Transverse colon (tissue), 4 donors: ENCODE data around the gene FMNL2. TPM values are rescaled to one million over a fixed set of nuclear protein-coding genes. Genes with fewer than 3 reads are reported as not detected.

Experiments
- DNase-seq: peaks from one replicate; pipeline ENCODE4 v3.0.0-alpha.2; 2019
- H3K27ac ChIP-seq, 4 donors: fragments of 200-600 bp; sonication (generic); 2 replicates each; pipeline ENCODE4 v1.5.1; 2016 to 2018; ENCODE audit warnings: inconsistent platforms in 4 of 4
- H3K27me3 ChIP-seq: fragments of 200-600 bp; sonication (generic); 2 replicates; pipeline ENCODE4 v1.5.1; 2017; ENCODE audit warnings: inconsistent platforms
- H3K36me3 ChIP-seq, 4 donors: fragments of 200-600 bp; sonication (generic); 2 replicates each; pipeline ENCODE4 v1.5.1; 2017 to 2019; ENCODE audit warnings: inconsistent platforms in 4 of 4
- H3K4me1 ChIP-seq, 4 donors: fragments of 200-600 bp; sonication (generic); 2 replicates each; pipeline ENCODE4 v1.5.1; 2017 to 2020; ENCODE audit warnings: inconsistent platforms in 4 of 4
- H3K4me3 ChIP-seq, 4 donors: fragments of 200-600 bp; sonication (generic); 1 replicate in 1 of 4; 2 replicates in 3 of 4; pipeline versions ENCODE4 v1.5.1 to v1.6.1; 2017 to 2019; ENCODE audit warnings: inconsistent platforms in 4 of 4
- H3K9me3 ChIP-seq, 2 donors: fragments of 200-600 bp; sonication (generic); 2 replicates each; pipeline ENCODE4 v1.5.1; 2017 to 2019; ENCODE audit warnings: inconsistent platforms in 2 of 2
- CTCF ChIP-seq, 5 experiments: fragments of 200-600 bp in 3 of 5; fragments of 450-650 bp in 2 of 5; sonication (generic) in 3 of 5; IDR thresholded peaks; 1 replicate in 2 of 5; 2 replicates in 3 of 5; pipeline ENCODE4 v1.5.1; 2016 to 2017; ENCODE audit warnings: antibody characterized with exemption in 5 of 5, inconsistent platforms in 3 of 5, mild to moderate bottlenecking in 2 of 5, moderate library complexity in 1 of 5
- EP300 ChIP-seq: sonication (generic); formaldehyde crosslinking; IDR thresholded peaks from one replicate; pipeline ENCODE4 v1.6.1; 2017; ENCODE audit warnings: antibody characterized with exemption, low read depth
- POLR2A ChIP-seq: fragments of 450-650 bp; IDR thresholded peaks from one replicate; pipeline ENCODE4 v1.6.1; 2016; ENCODE audit warnings: antibody characterized with exemption, mild to moderate bottlenecking, moderate library complexity
- POLR2AphosphoS5 ChIP-seq, 3 donors: sonication (generic); formaldehyde crosslinking; IDR thresholded peaks; one replicate each; pipeline ENCODE4 v1.6.1; 2016; ENCODE audit warnings: antibody characterized with exemption in 3 of 3
- WGBS, 2 donors: methylation state at CpG; one replicate each; pipeline ENCODE4 v1.1.5; 2018; ENCODE audit warnings: low coverage in 1 of 2; 5-methylcytosine and 5-hydroxymethylcytosine counted together
- in situ Hi-C, 4 donors: fragments of 200-750 bp; cut with MboI; loops; one replicate each; pipeline versions ENCODE4 v1.15.0 to v1.15.1; 2017; ENCODE audit warnings: low sequenced_read_pairs in 3 of 4, low pct_ligation_motif_present in 1 of 4, low pct_unique_long_range_greater_than_20kb in 1 of 4
- intact Hi-C: fragments of 100-400 bp; cut with DNase I; formaldehyde crosslinking; loops from one replicate; pipeline ENCODE4 v1.15.1; 2023; ENCODE audit warnings: low total_unique reads
- total RNA-seq, 4 donors: library from RNA; depleted of rRNA; stranded (reverse); fragments of >200 nt; gene quantifications; one replicate each; pipeline ENCODE4 v1.1.0, GENCODE V29; 2016

The FMNL2 gene
- total RNA-seq, 4 donors from 2014 or later = 9.2 to 31.4 (median 23.9) TPM

- Histone ChIP-seq H3K27me3 (no peaks in the 10 kb centered on the region), H3K4me3 (no peak overlapping the region), H3K27ac (no peak overlapping the region), H3K9me3 (no peaks in the 10 kb centered on the region), H3K4me1 (no peaks in the 10 kb centered on the region), H3K36me3 (no peaks in the 10 kb centered on the region)
- 84 to 85% methylated on average over 3 of the region's 3 CpGs for WGBS, 2 donors
- TF ChIP-seq EP300 (no peak), POLR2AphosphoS5 (IDR thresholded peaks at IDR 0.05) (no peak), CTCF (IDR thresholded peaks at IDR 0.05) (no peak), POLR2A (no peak)
- in situ Hi-C loops = no loop called here
- no peak for DNase-seq
- intact Hi-C loops = no loop called here
Observed at GRCh38 chr2:152301131-152301530, 33.8 kb upstream of the FMNL2 start.

GRCh38 chr2:152303951-152304350 lies 31.0 kb upstream of the FMNL2 start:
- in situ Hi-C loops = no loop called here
- no peaks in the 10 kb centered on the region for H3K4me1 ChIP-seq
- intact Hi-C loops = no loop called here
- no peaks in the 10 kb centered on the region for H3K27me3 ChIP-seq
- TF ChIP-seq EP300 = no peak
- TF ChIP-seq POLR2A = no peak
- DNase-seq = no peak
- H3K36me3 ChIP-seq = no peaks in the 10 kb centered on the region
- 84% methylated on average over 2 of the region's 2 CpGs; no CpG with 5 or more reads in 1 of the 2 donors for WGBS, 2 donors
- H3K4me3 ChIP-seq = no peak overlapping the region
- no peak overlapping the region for H3K27ac ChIP-seq
- no peaks in the 10 kb centered on the region for H3K9me3 ChIP-seq

GRCh38 chr2:152304836-152305235 lies 30.1 kb upstream of the FMNL2 start:
- H3K4me3 ChIP-seq = no peak overlapping the region
- in situ Hi-C loops (no loop called here), intact Hi-C loops (no loop called here)
- no peak overlapping the region for H3K27ac ChIP-seq
- no peaks in the 10 kb centered on the region for H3K36me3 ChIP-seq
- DNase-seq = no peak
- no peak for TF ChIP-seq POLR2A
- no peak for TF ChIP-seq EP300
- no peaks in the 10 kb centered on the region for H3K9me3 ChIP-seq
- 67 to 69% methylated on average over 1 of the region's 1 CpG for WGBS, 2 donors
- no peaks in the 10 kb centered on the region for H3K27me3 ChIP-seq
- H3K4me1 ChIP-seq = no peaks in the 10 kb centered on the region

- in situ Hi-C loops = no loop called here
- no peaks in the 10 kb centered on the region for H3K9me3 ChIP-seq
- no peaks in the 10 kb centered on the region for H3K36me3 ChIP-seq
- intact Hi-C loops = no loop called here
- H3K27ac ChIP-seq = no peak overlapping the region
- no peak for TF ChIP-seq POLR2A
- TF ChIP-seq CTCF (IDR thresholded peaks at IDR 0.05) = no peak
- TF ChIP-seq EP300 = no peak
- TF ChIP-seq POLR2AphosphoS5 (IDR thresholded peaks at IDR 0.05) = no peak
- no peaks in the 10 kb centered on the region for H3K27me3 ChIP-seq
- H3K4me1 ChIP-seq = no peaks in the 10 kb centered on the region
- DNase-seq = no peak
- no peak overlapping the region for H3K4me3 ChIP-seq
- 74 to 89% methylated on average over 1 of the region's 1 CpG for WGBS, 2 donors
Observed at GRCh38 chr2:152307863-152308262, 27.1 kb upstream of the FMNL2 start.

- TF ChIP-seq EP300 (no peak), POLR2A (no peak), POLR2AphosphoS5 (IDR thresholded peaks at IDR 0.05) (no peak), CTCF (IDR thresholded peaks at IDR 0.05) (no peak)
- Histone ChIP-seq H3K9me3 (no peaks in the 10 kb centered on the region), H3K4me1 (no peaks in the 10 kb centered on the region), H3K27ac (no peak overlapping the region), H3K4me3 (no peak overlapping the region), H3K27me3 (no peaks in the 10 kb centered on the region), H3K36me3 (no peaks in the 10 kb centered on the region)
- 49 to 70% methylated on average over 3 to 13 of the region's 13 CpGs for WGBS, 2 donors
- intact Hi-C loops = no loop called here
- no peak for DNase-seq
- in situ Hi-C loops = no loop called here
Observed at GRCh38 chr2:152309352-152310214, 25.4 kb upstream of the FMNL2 start.
